HCEC 1CT (cell line): ENCODE results near the gene ATP13A2.
"Not testable (repeated sequence)": the region's sequence is repeated elsewhere in the genome, so short reads cannot be mapped to it uniquely, and the experiment has no call there.

ENCODE experiments used
- DNase-seq: peaks from one replicate; pipeline ENCODE4 v3.0.0-alpha.2; 2017

ATP13A2 gene

GRCh38 chr1:16952376-16952775 lies 59.4 kb downstream of the ATP13A2 start:
- not testable (repeated sequence) for DNase-seq

- DNase-seq = peak; percentile 54
Observed at GRCh38 chr1:16949026-16949425, 62.7 kb downstream of the ATP13A2 start.

GRCh38 chr1:16948282-16948891 lies 63.3 kb downstream of the ATP13A2 start:
- DNase-seq = not testable (repeated sequence)

GRCh38 chr1:16946646-16947045 lies 65.1 kb downstream of the ATP13A2 start:
- no peak for DNase-seq

GRCh38 chr1:16946185-16946584 lies 65.5 kb downstream of the ATP13A2 start:
- DNase-seq = not testable (repeated sequence)

GRCh38 chr1:16945512-16945911 lies 66.2 kb downstream of the ATP13A2 start:
- DNase-seq = not testable (repeated sequence)

- DNase-seq = no peak
Observed at GRCh38 chr1:16944038-16944437, 67.7 kb downstream of the ATP13A2 start.

- DNase-seq = not testable (repeated sequence)
Observed at GRCh38 chr1:16939386-16940180, 72.1 kb downstream of the ATP13A2 start.

GRCh38 chr1:16938351-16939321 lies 73.1 kb downstream of the ATP13A2 start:
- no peak for DNase-seq

GRCh38 chr1:16936580-16936979 lies 75.1 kb downstream of the ATP13A2 start:
- DNase-seq = not testable (repeated sequence)
